Right lobe of liver (tissue), 4 donors: ENCODE data around the gene ETNK1.

Experiments used
- POLR2A ChIP-seq: fragments of 450-650 bp; IDR thresholded peaks from one replicate; pipeline ENCODE4 v1.6.1; 2017; ENCODE audit warnings: antibody characterized with exemption, mild to moderate bottlenecking
- TF ChIP-seq, protein P1 (sequence below), 4 donors: fragments of 200-600 bp in 3 of 4; fragments of 450-650 bp in 1 of 4; IDR thresholded peaks; one replicate each; pipeline versions ENCODE4 v1.5.1 to v1.8.0; 2016 to 2022; ENCODE audit warnings: antibody characterized with exemption in 4 of 4, mild to moderate bottlenecking in 2 of 4
- donor health status: DM: no; HTN: no; CAD: no.
- donor health status: DM: no; HTN: no; CAD: no.
- donor health status: DM: no; HTN: yes; CAD: no.

- TF ChIP-seq, protein P1, sequence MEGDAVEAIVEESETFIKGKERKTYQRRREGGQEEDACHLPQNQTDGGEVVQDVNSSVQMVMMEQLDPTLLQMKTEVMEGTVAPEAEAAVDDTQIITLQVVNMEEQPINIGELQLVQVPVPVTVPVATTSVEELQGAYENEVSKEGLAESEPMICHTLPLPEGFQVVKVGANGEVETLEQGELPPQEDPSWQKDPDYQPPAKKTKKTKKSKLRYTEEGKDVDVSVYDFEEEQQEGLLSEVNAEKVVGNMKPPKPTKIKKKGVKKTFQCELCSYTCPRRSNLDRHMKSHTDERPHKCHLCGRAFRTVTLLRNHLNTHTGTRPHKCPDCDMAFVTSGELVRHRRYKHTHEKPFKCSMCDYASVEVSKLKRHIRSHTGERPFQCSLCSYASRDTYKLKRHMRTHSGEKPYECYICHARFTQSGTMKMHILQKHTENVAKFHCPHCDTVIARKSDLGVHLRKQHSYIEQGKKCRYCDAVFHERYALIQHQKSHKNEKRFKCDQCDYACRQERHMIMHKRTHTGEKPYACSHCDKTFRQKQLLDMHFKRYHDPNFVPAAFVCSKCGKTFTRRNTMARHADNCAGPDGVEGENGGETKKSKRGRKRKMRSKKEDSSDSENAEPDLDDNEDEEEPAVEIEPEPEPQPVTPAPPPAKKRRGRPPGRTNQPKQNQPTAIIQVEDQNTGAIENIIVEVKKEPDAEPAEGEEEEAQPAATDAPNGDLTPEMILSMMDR (IDR thresholded peaks at IDR 0.05) = no peak
- TF ChIP-seq POLR2A = no peak
Measured at GRCh38 chr12:22658214-22658613, 33.2 kb downstream of the ETNK1 start.
